Activated naive CD4-positive, alpha-beta T cell treated with anti-CD3 and anti-CD28 coated beads, Interleukin-2, amount 50 U/mL, for 16 hours (primary cell): ENCODE results near the gene MPV17.

ENCODE experiments used
- DNase-seq: peaks from one replicate; pipeline ENCODE4 v3.0.0-alpha.2; 2020

MPV17 gene

DNA sequence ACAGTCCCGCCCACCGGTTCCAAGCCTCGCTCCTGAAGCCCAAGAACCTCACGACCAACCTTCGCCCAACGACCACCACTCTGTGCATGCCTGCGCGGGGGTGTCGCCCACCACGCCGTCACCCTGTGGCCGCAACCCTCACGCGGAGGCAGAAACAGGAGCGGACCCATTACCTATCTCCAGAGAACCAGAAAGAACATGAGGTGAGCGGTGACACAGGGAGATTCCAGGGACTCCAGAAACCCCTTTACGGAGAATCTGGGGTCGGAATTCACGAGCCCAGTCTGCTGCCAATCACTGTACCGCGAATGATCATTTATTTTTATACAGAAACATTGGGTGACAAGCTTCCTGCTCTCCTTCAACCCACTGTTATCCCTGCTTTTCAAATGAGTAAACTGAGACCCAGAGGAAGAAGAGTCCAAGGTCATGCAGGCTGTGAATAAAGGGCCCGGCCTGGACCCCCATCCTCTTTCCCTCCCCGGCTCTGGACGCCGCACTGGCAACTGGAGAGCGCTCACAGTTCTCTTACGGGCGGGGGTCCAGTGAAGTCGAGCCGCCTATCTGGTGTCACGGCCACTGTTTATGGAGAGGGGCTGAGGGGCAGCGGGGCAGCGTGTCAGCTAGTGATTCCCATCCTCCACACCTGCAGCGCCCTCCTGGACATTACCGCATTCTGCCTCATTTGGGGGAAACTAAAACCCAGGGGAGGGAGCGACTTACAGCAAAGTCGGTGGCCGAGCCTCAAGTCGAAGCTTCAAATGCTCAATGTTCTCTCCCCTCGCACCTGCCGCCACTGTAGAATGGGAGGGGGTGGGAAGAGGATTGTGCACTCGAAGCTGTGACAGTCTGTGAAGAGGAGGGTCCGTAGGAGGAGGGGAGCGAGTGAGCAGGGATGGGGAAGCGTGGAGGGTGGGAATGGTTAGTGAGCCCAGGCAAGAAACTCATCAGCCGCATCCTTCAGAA lies 59.3 kb downstream of the MPV17 start:
- no peak for DNase-seq

GRCh38 chr2:27262379-27263286 lies 60.3 kb downstream of the MPV17 start, which contains the start of gene SLC30A3:
Gene SLC30A3 (minus strand): TSS chr2:27263047. CDS start chr2:27262906, 141 bp downstream.
- DNase-seq, result peak; percentile 71

- no peak for DNase-seq
Observed at GRCh38 chr2:27261926-27262298, 61.0 kb downstream of the MPV17 start.

GRCh38 chr2:27261241-27261925 lies 61.5 kb downstream of the MPV17 start:
- DNase-seq, result no peak
